Activated T-cell treated with anti-CD3 and anti-CD28 coated beads, Interleukin-2, amount 50 U/mL, for 72 hours (primary cell): ENCODE data around the gene STX11. TPM values are rescaled to one million over a fixed set of nuclear protein-coding genes. Genes with fewer than 3 reads are reported as not detected.
A peak's percentile ranks its signal among the peaks of the same experiment; 100 is the strongest.

Experiments used
- ATAC-seq, 2 donors: fragments of 150-1000 bp; cut with Tn5 transposase; replicated peaks in 1 of 2; 2 replicates each; pipeline ENCODE4 v1.10.0; 2021; ENCODE audit warnings: moderate library complexity in 2 of 2, mild to moderate bottlenecking in 1 of 2
- DNase-seq, 2 donors: peaks; one replicate each; pipeline ENCODE4 v3.0.0; 2021 to 2022; ENCODE audit warnings: mixed read lengths in 1 of 2
- H3K27ac Mint-ChIP-seq: one replicate; pipeline ENCODE4 v1.8.0; 2022; ENCODE audit warnings: mild to moderate bottlenecking, moderate library complexity, mixed read lengths
- H3K27me3 Mint-ChIP-seq: one replicate; pipeline ENCODE4 v1.8.0; 2022; ENCODE audit warnings: low read depth, mixed read lengths
- H3K36me3 Mint-ChIP-seq, 2 donors: one replicate each; pipeline ENCODE4 v1.8.0; 2022; ENCODE audit warnings: mixed read lengths in 2 of 2, mild to moderate bottlenecking in 1 of 2; ENCODE audit not compliant: insufficient read depth in 2 of 2
- H3K4me1 Mint-ChIP-seq: one replicate; pipeline ENCODE4 v1.8.0; 2022; ENCODE audit warnings: low read depth, mixed read lengths
- H3K4me3 Mint-ChIP-seq, 2 donors: one replicate each; pipeline ENCODE4 v1.8.0; 2022; ENCODE audit warnings: mild to moderate bottlenecking in 2 of 2, mixed read lengths in 2 of 2, moderate library complexity in 2 of 2
- H3K9me3 Mint-ChIP-seq, 2 donors: one replicate each; pipeline ENCODE4 v1.8.0; 2022; ENCODE audit warnings: mixed read lengths in 2 of 2
- total RNA-seq, 2 donors: library from RNA; stranded (reverse); gene quantifications; one replicate each; pipeline ENCODE4 v1.2.3, GENCODE V29; 2022

Gene STX11
- total RNA-seq, 2 donors from 2014 or later: 34.0 to 36.0 TPM

DNA sequence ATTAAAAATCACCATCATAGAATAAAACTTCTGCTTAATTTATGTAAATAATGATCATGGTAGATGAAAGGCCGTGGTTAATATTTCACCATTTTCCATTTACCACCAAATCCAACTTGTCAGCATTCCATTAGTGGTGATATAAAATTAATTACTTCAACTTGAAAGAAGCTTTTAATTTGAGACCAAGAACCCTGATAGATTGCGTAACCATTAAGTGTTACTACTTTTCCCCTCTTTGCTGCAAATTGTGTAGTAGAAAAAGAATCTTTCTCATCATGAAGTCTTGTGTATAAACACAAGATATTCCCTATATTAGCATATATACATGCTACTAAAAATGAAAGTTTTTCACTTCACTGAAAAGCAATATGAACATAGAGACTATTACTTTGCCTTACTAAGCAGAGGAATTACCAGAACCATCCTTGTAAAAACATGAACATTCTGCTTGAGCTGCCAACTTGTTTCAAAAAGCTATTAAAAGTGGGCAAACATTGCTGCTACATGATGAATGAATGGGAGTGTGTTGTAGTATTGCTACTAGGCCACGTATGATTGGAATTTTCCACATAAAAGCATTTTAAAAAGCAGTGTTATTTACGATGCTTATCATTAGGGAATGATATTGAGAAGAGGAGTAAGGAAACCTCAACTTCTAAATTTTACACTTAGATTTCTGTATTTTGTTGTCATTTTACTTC is 35.0 kb downstream of the STX11 start:
- peaks cover 33% of the 10 kb centered on the region for H3K4me1 Mint-ChIP-seq

DNA sequence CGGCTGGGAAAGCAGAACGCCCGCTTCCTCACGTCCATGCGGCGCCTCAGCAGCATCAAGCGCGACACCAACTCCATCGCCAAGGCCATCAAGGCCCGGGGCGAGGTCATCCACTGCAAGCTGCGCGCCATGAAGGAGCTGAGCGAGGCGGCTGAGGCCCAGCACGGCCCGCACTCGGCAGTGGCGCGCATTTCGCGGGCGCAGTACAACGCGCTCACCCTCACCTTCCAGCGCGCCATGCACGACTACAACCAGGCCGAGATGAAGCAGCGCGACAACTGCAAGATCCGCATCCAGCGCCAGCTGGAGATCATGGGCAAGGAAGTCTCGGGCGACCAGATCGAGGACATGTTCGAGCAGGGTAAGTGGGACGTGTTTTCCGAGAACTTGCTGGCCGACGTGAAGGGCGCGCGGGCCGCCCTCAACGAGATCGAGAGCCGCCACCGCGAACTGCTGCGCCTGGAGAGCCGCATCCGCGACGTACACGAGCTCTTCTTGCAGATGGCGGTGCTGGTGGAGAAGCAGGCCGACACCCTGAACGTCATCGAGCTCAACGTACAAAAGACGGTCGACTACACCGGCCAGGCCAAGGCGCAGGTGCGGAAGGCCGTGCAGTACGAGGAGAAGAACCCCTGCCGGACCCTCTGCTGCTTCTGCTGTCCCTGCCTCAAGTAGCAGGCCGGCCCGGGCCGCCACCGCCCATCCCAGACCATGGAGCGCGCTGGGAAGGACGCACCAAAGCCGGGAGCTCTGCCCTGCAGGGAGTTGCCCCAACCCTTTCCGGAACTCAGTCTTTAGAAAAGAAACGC is 36.7 kb downstream of the STX11 start:
- Mint-ChIP-seq H3K36me3 (peaks cover 11 to 29% of the 10 kb centered on the region in 2 donors), H3K9me3 (no peaks in the 10 kb centered on the region), H3K4me3 (no peak overlapping the region), H3K4me1 (peaks cover 19% of the 10 kb centered on the region), H3K27me3 (no peaks in the 10 kb centered on the region), H3K27ac (no peak overlapping the region)
- ATAC-seq (no peak), DNase-seq (no peak)

More for the DNA sequence above, 35.0 kb downstream of the STX11 start:
- ATAC-seq: no peak
- no peak for DNase-seq
- peaks cover 0 to 1% of the 10 kb centered on the region in 2 donors for H3K9me3 Mint-ChIP-seq
- no peak overlapping the region for H3K27ac Mint-ChIP-seq
- no peak overlapping the region for H3K4me3 Mint-ChIP-seq
- H3K36me3 Mint-ChIP-seq: peaks cover 11 to 41% of the 10 kb centered on the region in 2 donors
- no peaks in the 10 kb centered on the region for H3K27me3 Mint-ChIP-seq

DNA sequence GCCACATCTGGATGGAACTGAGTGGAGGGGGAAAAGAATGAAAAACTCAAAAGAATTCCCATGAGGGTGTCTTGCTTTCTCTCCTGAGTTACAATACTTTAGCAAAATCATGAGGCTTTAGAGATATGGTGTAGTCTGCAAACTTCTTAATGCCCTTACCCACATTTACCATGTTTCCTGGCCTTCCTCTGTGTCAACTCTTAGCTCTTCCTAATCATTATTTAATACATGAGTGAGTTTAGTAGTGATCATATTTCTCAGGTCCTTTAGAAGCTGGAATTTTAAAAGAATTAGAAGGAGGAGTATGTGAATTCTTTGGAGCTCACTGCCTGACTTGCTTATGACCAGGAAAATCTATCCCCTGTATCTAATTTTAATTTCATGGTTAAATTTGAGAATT is 39.0 kb downstream of the STX11 start:
- H3K27me3 Mint-ChIP-seq: no peaks in the 10 kb centered on the region
- DNase-seq (no peak), ATAC-seq (no peak)
- peaks cover 11 to 32% of the 10 kb centered on the region in 2 donors for H3K36me3 Mint-ChIP-seq
- H3K4me3 Mint-ChIP-seq: no peak overlapping the region
- no peak overlapping the region for H3K27ac Mint-ChIP-seq
- peaks cover 5% of the 10 kb centered on the region in 2 donors for H3K9me3 Mint-ChIP-seq
- H3K4me1 Mint-ChIP-seq: no peaks in the 10 kb centered on the region

DNA sequence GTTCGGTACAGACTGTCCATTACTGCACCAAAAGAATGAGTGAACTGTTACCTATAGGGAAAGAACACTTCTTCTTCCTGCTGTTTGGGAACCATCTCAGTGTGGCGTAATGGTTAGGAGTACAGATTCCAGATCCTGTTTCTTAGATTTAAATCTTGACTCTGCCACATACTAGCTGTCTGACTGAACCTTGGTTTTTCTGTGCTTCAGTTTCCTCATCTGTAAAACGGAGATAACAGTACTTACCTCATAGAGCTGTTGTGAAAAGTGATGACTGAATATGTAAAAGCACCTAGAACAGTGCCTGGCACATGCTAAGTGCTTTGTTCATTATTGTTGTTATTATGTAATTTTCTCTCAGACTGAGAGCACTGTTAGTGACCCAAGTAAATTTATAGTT is 39.8 kb downstream of the STX11 start:
- Mint-ChIP-seq H3K4me3 (no peak overlapping the region), H3K27ac (no peak overlapping the region), H3K27me3 (no peaks in the 10 kb centered on the region), H3K9me3 (peaks cover 5% of the 10 kb centered on the region in 2 donors), H3K4me1 (no peaks in the 10 kb centered on the region), H3K36me3 (peaks cover 11 to 32% of the 10 kb centered on the region in 2 donors)
- DNase-seq (no peak), ATAC-seq (no peak)

DNA sequence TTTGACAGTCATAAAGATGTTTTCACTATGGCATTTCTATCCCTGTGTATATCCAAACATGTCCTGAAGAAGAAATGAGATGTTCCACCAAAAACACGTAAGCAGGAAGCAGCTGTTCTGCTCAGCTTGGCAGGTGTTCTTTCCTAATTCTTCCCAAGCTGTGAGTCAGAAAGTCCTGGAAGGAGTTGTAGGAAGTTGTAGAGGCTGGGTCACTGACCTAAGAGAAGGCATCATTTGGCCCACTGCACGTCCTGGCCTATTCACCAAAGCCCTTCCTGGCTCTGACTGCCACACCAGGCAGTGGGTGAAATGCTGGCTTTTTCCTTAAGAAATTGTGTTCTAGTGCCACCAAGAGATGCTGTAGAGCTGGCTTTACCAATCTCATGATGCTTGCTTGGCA is 40.3 kb downstream of the STX11 start:
- no peak overlapping the region for H3K27ac Mint-ChIP-seq
- H3K27me3 Mint-ChIP-seq: no peaks in the 10 kb centered on the region
- H3K36me3 Mint-ChIP-seq: peaks cover 9 to 30% of the 10 kb centered on the region in 2 donors
- peaks cover 5% of the 10 kb centered on the region in 2 donors for H3K9me3 Mint-ChIP-seq
- H3K4me3 Mint-ChIP-seq: no peak overlapping the region
- no peak for DNase-seq
- no peaks in the 10 kb centered on the region for H3K4me1 Mint-ChIP-seq
- no peak for ATAC-seq

DNA sequence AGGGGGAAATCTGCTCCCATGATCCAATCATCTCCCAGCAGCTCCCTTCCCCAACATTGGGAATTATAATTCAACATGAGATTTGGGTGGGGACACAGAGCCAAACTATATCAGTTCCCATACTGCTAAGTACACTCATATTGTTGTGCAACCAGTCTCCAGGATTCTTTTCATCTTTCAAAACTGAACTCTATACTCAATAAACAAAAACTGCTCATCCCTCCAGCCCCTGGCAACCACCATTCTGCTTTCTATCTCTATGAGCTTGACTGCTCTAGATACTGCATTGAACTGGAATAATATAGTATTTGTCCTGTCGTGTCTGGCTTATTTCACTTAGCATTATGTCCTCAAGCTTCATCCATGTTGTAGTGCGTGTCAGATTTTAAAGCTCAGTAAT is 42.9 kb downstream of the STX11 start:
- no peaks in the 10 kb centered on the region for H3K27me3 Mint-ChIP-seq
- peaks cover 2% of the 10 kb centered on the region for H3K4me1 Mint-ChIP-seq
- no peak for DNase-seq
- no peak for ATAC-seq
- no peak overlapping the region for H3K4me3 Mint-ChIP-seq
- H3K27ac Mint-ChIP-seq: no peak overlapping the region
- peaks cover 7% of the 10 kb centered on the region in 2 donors for H3K9me3 Mint-ChIP-seq
- H3K36me3 Mint-ChIP-seq: peaks cover 6 to 18% of the 10 kb centered on the region in 2 donors

DNA sequence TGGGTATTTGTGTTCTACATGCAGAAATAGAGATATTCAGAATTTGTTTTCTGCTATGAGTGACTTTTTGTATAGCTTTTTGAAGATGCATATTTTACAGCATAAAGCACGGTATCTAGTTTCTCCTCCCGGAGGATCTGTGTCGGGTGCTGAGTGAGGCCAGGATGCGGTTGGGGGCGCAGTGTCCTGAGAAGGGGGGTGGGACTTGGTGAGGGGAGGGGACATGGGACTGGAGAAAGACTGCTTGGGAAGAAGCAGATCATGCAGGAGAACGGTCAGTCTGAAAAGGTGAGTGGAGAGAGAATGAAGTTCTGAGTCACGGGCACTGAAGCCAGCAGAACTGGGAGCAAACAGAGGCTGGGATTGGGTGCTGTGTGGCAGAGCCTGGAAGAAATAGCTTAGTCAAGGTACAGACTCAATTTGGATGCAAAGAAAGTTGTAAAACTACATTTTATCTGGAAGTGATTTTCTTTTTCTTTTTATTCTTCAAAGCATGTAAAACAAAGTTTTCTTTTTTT is 44.0 kb downstream of the STX11 start:
- Mint-ChIP-seq H3K27me3 (no peaks in the 10 kb centered on the region), H3K36me3 (peaks cover 11 to 15% of the 10 kb centered on the region in 2 donors), H3K9me3 (peaks cover 11 to 13% of the 10 kb centered on the region in 2 donors), H3K4me1 (peaks cover 11% of the 10 kb centered on the region), H3K4me3 (no peak overlapping the region), H3K27ac (no peak overlapping the region)
- ATAC-seq: no peak
- no peak for DNase-seq

DNA sequence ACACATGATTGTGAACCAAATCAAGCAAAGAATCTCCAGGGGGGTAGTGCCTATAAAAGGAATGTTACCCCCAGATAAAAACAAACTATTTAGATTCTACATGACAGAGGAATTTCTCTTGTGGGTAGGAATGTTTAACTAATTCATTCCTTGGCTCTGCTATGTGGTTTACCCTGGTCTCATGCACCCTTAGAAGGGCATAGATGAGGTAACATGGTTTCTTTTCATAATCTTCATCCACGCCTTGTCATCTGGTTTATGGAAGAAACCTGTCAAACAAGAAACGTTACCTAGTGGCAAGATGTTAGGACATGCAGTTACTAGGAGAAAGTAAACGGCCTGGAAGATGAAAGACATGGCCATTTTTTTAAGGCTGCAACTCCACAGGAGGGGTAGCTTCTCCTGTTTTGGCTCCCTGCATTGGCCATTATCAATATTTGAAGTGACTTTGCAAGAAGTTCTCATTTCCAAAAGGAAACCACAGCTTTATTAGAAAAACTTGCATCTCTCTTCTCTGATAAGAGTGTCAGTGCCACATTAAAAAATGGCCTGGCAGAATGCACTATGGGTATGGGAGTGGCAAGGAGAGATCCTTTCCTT is 45.5 kb downstream of the STX11 start:
- peak in 1 of 2 donors; percentile 22 for ATAC-seq
- peaks cover 7% of the 10 kb centered on the region for H3K27me3 Mint-ChIP-seq
- no peak overlapping the region for H3K27ac Mint-ChIP-seq
- peaks cover 11% of the 10 kb centered on the region for H3K4me1 Mint-ChIP-seq
- H3K4me3 Mint-ChIP-seq: no peak overlapping the region
- no peak for DNase-seq
- peaks cover 11 to 15% of the 10 kb centered on the region in 2 donors for H3K9me3 Mint-ChIP-seq
- peaks cover 11 to 12% of the 10 kb centered on the region in 2 donors for H3K36me3 Mint-ChIP-seq

DNA sequence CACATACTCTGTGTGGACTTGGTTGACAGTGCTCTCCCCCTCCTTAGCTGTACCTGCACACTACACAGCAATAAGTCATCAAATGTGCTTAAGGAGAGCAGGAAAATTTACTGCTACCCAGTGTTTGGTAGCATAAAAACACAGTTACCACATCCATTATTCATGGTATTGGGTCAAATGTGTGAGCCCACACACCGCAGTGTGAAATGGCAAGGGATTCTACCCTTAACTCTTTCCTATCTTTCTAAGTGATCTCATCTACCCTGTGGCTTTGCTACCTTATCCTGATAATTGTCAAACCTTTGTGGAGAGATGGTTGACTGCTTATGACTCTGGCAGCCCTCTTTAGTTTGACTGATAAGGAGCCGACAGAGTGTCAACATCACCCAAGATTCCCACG is 47.6 kb downstream of the STX11 start:
- Mint-ChIP-seq H3K4me1 (peaks cover 11% of the 10 kb centered on the region), H3K4me3 (no peak overlapping the region), H3K27me3 (peaks cover 8% of the 10 kb centered on the region), H3K36me3 (peaks cover 11 to 14% of the 10 kb centered on the region in 2 donors), H3K27ac (no peak overlapping the region), H3K9me3 (peaks cover 13 to 16% of the 10 kb centered on the region in 2 donors)
- DNase-seq (no peak), ATAC-seq (peak; percentile 39 to 53)

DNA sequence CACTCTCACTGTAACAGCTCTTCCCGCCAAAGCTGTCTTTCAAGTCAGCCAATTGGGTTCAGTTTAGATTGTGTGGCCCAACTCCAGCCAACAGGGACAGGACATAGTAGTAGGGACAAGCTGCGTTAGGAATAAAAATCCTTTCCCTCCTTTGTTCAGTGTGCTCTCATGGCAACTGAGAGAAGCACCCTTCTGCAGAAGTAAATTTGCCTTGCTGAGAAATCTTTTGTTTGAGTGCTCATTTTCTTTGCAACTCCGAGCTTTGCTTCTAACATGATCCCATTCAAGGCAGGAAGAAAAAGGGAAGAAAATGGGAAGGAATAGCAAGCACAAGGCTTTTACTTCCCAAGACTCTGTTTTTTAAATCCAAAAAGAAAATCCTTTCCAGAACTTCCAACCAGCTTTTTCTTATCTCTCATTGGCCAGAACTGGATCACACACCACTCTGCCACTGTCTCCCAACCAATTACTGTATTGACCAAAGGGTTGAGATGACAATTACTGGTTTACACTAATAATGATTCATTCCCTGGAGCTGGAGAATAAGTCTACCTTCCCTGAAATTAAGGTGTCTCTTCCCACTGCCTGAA is 52.7 kb downstream of the STX11 start:
- H3K4me1 Mint-ChIP-seq: peaks cover 11% of the 10 kb centered on the region
- DNase-seq (no peak), ATAC-seq (no peak)
- peaks cover 25 to 34% of the 10 kb centered on the region in 2 donors for H3K36me3 Mint-ChIP-seq
- peaks cover 22 to 33% of the 10 kb centered on the region in 2 donors for H3K9me3 Mint-ChIP-seq
- H3K27ac Mint-ChIP-seq: no peak overlapping the region
- H3K4me3 Mint-ChIP-seq: no peak overlapping the region
- H3K27me3 Mint-ChIP-seq: peaks cover 34% of the 10 kb centered on the region

DNA sequence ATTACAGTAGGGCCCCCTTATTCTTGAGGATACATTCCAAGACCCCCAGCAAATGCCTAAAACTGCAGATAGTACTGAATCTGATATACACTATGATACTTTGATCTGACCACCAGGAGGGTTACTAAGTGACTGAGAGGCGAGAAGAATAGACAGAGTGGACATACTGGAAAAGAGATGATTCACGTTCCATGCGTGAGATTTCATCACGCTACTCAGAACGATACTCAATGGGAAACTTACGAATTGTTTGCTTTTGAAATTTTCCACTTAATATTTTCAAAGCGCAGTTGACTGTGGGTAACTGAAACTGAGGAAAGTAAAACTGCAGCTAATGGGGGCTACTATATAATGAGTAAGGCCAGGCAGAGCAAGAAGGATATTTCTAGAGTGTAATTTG is 60.8 kb downstream of the STX11 start:
- Mint-ChIP-seq H3K9me3 (peaks cover 0 to 3% of the 10 kb centered on the region in 2 donors), H3K4me3 (peak overlapping the region in 1 of 2 donors; percentile 29), H3K27me3 (peaks cover 41% of the 10 kb centered on the region), H3K27ac (peak overlapping the region; percentile 4), H3K4me1 (peaks cover 14% of the 10 kb centered on the region), H3K36me3 (peaks cover 4 to 11% of the 10 kb centered on the region in 2 donors)
- ATAC-seq: peak in 1 of 2 donors; percentile 15
- DNase-seq: no peak

DNA sequence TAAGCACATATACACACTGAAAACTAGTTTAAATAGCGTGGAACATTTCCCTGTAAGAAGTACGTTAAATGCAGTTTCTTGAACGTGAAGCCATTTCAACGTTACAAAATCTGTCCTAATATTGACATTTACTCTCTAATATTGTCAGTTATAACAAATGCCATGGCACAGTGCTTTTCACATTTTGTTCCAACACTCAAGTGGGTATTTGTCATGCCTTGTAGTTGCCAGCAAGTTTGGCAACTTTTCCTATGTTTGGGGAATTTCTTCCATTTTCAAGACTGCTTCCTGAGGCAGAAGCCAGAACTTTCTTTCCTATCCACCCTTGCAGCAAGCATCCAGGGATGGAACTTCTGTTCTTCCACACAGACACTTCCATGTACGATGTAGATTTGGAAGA is 63.0 kb downstream of the STX11 start:
- Mint-ChIP-seq H3K4me3 (no peak overlapping the region), H3K36me3 (peaks cover 4 to 6% of the 10 kb centered on the region in 2 donors), H3K4me1 (peaks cover 36% of the 10 kb centered on the region), H3K27me3 (peaks cover 19% of the 10 kb centered on the region), H3K27ac (no peak overlapping the region), H3K9me3 (no peaks in the 10 kb centered on the region)
- ATAC-seq (no peak), DNase-seq (no peak)
